ENCODE measurements around the gene SLC22A12.

- TF ChIP-seq CTCF (conservative IDR thresholded peaks at IDR 0.05 in 1 of 2, IDR thresholded peaks at IDR 0.05 in 1 of 2; ENCODE audit: extremely low read depth in 1 of 2, insufficient read depth in 1 of 2, low read depth in 1 of 2, low read length in 2 of 2) (no peak), EZH2 (IDR thresholded peaks at IDR 0.05; ENCODE audit: borderline replicate concordance, low read length) (no peak)
Measured at GRCh38 chr11:64558065-64558745, 32.8 kb upstream of the SLC22A12 start.

Measured in mammary epithelial cell (primary cell).